T-helper 2 cell (primary cell): ENCODE data around the gene BCL2L14.
"Not testable (repeated sequence)": the region's sequence is repeated elsewhere in the genome, so short reads cannot be mapped to it uniquely, and the experiment has no call there.

Experiments
- DNase-seq, 5 experiments: peaks; one replicate each; pipeline versions ENCODE4 v3.0.0 to v3.0.0-alpha.2; 2012 to 2022

The BCL2L14 gene

DNA sequence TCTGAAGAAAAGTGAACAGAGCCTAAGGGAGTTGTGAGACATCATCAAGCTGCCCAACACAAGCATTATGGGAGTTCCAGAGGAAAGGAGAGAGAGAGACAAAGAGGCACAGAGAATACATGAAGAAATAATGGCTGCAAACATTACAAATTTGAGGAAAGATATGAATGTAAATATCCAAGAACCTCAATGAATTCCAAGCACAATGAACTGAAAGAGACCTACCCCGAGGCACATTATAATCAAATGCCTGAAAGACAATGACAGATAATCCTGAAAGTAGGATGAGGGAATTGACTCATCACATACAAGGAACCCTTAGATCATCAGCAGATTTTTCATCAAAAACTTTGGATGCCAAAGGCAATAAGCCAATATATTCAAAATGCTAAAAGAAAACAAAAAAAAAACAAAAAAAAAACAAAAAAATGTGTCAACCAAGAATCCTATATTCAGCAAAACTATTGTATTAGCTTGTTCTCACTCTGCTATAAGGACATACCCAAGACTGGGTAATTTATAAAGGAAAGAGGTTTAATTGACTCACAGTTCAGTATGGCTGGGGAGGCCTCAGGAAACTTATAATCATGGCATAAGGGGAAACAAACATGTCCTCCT, 37.8 kb downstream of the BCL2L14 start:
- DNase-seq, result no peak

DNA sequence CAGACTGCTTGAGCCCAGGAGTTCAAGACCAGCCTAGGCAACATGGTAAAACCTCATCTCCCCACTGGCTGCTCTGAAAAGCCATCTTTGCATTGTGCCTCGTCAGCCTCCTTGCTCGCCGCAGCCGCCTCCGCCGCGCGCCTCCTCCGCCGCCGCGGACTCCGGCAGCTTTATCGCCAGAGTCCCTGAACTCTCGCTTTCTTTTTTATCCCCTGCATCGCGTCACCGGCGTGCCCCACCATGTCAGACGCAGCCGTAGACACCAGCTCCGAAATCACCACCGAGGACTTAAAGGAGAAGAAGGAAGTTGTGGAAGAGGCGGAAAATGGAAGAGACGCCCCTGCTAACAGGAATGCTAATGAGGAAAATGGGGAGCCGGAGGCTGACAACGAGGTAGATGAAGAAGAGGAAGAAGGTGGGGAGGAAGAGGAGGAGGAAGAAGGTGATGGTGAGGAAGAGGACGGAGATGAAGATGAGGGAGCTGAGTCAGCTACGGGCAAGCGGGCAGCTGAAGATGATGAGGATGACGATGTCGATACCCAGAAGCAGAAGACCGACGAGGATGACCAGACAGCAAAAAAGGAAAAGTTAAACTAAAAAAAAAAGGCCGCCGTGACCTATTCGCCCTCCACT, 40.3 kb downstream of the BCL2L14 start:
- DNase-seq, result peak in 2 of 5 experiments; percentile 15 to 26

DNA sequence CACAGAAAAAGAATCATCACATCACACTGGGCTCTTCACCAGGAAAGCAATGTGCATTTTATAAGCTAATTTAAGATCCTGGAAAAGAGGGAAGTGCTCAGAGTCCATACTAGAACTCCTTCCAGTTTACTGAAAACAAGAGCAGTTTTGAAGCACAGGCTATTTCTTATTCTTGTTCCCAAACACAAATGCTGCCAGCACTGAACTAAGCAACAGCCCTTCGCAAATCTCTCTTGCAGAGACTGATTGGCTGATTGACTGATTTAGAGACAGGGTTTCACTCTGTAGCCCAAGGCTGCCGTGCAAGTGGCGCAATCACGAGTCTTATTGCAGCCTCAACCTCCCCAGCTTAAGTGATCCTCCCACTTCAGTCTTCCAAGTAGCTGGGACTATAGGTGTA, 44.8 kb downstream of the BCL2L14 start:
- no peak for DNase-seq

DNA sequence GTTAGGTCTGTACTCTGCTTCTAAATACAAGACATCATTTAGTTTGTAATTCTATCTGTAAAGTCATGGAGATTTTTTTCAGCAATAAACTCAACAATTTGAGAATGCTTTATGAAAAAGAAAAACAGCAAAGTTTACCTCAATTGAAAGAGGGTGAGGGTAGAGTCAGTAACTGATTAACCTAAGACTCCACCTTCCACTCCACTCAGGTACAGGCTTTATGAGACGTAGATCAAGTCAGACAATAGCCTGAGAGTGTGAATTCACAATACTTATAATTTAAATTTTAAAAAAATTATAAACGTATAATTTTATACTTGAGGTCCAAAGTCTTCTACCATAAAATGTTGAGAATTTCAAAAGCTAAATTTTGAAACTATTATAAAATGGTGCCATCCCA, 45.9 kb downstream of the BCL2L14 start:
- no peak for DNase-seq

DNA sequence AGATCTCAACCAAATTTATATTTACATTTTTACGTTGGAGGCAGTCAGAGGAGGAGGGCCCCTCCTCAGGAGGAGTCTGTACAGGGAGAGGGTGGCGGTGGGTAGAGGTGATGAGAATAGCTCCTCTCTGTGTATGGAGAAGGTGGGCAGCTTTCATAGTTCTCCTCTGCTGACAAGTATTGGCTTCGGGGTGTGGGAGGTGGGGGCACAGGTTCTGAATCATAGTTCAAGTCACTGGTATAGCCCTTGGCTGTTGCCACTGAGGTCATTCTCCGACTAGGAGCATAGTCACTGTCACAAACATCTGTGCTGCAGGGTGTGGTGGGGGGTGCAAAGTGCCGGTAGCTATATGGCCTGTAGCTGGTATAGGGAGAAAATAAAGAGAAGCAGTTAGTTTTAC, 50.3 kb downstream of the BCL2L14 start:
- DNase-seq, result no peak

DNA sequence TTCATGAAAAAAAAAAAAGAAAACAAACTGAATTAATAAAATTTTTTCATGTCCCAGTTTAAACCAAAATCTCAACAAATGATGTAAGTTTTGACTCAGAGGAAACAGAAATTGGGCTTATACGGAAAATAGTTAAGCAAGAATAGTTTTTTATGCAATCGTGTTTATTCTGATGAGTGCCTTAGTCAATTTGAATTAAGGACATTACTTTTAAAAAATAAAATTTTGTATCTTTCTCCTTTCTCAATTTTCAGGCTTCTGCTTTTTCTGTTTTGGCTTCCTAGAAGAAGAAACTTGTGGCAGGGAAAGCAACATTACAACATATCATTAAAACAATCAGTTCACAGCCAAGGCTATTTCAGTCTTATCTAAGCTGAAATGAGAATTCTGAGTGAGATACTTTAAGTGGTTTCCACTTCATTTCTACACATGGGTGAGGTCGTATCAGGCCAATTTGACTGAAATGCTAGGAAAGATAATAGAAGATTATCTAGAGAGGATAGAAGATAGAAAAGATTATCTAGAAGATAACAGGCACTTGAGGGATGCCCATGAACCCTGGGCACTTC, 52.4 kb downstream of the BCL2L14 start:
- no peak for DNase-seq

DNA sequence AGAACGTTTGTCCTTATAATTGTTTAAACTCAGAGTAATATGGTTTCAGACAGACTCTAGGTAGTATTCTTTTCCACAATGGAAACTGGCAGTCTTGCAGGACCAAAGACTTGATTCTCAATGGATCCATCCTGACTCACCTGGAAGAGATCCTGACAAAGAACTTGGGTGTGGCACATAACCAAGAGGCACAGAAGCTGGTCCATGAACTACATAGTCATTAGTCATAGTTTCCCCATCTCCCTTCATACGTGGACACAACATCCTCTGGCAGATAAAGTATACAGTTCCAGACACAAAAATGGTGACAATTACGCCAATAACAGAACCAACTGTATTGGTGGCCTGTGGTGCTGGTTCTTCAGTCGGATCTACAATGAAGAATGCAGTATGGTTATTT, 55.8 kb downstream of the BCL2L14 start:
- DNase-seq, result no peak

DNA sequence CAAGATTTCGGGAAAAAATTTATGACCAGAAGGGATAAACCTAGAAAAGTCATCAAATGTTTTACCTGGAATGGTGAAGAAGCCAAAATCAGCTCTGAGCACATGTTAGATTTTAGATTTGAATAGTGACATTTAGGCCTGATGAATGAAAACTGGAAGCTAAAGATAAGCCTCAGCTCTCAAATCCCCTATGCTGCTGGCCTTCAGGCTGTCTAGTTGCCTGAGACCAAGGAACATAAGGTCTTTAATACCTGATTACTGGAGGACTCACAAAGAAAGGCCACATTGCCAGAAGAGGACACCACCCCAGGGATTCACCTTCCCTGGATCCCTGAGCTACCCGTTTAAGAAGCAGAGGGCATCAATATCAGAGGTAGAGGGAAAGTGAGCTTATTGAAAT, 56.6 kb downstream of the BCL2L14 start:
- DNase-seq, result no peak

DNA sequence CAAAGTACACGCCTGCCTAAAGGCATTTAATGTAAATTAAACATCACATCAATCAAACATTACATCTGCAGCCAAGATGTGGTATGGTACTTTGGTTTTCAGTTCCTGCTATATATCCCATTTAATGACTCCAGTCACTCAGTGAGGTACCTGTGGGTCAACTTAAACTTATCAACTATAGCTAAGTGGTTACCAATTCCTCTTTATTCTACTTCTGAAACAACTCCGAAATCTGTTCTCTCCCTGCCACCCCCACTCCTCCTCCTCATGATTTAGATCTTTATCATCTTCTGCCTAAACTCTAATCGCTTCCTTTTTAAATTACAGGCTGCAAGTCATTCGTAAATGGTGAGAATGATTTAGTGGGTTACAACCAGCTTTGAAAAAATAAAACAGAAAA, 57.9 kb downstream of the BCL2L14 start:
- DNase-seq, result no peak

DNA sequence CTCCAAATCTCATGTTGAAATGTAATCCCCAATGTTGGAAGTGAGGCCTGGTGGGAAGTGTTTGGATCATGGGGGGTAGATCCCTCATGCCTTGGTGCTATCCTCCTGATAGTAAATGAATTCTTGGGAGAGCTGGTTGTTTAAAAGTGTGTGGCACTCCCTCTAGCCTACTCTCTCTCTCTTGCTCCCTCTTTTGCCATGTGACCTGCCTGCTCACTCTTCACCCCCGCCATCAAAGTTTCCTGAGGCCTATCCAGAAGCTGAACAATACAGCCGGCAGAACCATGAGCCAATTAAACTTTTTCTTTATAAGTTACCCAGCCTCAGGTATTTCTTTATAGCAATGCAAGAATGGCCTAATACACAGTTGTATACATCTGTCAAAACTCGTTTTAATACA, 62.5 kb downstream of the BCL2L14 start:
- no peak for DNase-seq

DNA sequence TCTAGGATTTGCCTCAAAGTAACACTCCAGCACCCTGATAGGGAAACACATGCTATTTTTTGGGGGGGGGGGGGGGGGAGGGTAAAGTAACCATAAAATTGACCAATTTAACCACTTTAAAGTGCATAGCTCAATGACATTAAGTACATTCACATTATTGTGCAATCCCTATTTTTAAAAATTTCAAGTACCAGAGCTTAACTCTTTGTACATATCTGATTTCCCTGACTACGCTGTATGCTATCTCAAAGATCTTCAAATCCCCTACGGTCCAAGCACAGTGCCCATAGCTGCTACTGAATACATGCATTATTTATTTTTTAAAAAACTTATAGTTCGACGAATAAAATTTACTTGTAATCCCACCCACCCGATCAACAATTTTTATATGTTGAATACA, 63.0 kb downstream of the BCL2L14 start:
- no peak for DNase-seq

DNA sequence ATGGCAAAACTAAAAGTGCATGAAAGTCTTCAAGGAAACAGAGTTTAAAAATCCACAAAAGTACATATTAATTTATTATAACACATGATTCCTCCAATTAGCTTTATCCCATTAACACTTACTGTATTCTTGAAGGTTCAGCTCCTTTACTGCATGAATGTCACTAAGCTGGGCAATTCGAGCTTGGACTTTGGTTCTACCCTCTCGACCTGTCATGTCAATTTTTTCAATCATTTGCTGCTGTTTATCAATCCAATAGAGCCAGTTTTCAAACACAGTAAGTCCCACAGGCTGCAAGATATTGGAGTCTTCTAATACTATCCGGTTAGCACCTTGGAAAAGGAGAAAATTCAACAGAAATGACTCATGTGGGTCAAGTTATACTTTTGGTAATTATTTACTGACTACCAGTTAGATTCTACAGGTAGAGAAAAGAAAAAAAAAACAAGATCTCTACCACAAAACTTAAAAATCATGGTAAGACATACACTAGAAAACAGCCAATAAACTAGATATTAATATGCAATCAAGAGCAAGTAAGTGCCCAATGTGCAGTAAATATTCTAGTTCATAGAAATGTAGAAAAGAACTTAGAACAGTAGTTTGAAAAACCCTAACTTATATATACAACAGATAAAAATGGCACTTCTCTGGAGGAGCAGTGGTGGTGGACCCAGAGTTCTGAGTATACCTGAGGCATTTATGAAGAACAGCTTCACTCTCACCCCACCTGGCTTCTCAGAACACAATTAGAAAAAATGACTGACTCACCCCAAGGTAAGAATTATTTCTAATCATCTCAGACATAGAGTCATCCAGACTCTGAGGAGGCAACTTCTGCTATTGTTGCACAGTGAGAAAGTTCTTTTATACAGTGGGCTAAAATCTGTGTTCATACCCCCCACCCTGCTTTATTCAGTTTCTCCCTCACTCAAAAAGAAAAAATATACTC, 67.7 kb downstream of the BCL2L14 start:
- DNase-seq, result no peak

DNA sequence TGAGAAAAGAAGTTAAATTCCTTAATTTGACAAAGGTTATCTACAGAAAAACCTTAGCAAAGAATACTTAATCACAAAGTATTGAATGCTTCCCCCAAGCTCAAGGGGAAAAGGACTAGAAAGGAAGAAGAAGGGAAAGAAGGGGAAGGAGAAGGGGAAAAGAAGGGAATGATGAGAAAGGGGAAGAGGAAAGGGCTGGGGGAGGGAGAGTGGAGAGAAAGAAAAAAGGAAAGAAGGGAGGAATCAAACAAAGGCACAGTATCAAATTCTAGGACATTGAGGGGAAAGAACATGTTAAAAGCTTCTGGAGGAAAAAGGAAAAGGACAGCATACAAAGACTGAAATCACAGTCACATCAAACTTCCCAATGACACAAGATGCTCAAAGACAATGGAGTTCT, 70.3 kb downstream of the BCL2L14 start:
- DNase-seq, result no peak

DNA sequence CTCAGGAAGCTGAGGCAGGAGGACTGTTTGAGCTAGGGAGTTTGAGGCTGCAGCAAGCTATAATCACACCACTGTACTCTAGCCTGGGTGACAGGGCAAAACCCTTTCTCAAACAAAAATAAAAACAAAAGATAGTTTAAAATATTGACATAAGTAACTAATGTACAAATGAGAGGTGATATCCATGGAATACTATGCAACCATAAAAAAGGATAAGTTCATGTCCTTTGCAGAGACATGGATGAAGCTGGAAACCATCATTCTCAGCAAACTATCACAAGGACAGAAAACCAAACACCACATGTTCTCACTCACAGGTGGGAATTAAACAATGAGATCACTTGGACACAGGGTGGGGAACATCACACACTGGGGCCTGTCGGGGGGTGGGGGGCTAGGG, 73.8 kb downstream of the BCL2L14 start:
- DNase-seq, result not testable (repeated sequence)

DNA sequence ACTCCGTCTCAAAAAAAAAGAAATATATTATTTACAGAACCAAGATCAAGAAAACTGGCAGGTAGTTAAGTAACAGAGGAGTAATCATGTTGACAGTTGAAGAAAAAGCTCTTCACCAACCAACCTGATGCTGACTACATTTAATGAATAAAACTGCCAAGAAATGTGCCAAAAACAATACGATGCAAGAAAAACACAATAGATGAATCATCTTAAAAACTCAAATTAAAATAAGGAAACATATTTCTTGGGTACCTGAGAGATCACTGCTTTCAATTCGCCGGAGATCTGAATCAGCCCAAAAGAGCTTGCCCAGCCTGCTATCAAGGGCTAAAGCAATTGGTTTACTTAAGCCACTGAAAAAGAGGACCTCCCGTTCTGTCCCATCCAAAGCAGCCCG, 76.4 kb downstream of the BCL2L14 start:
- no peak for DNase-seq
